OCI-LY7 (cell line): ENCODE measurements around the gene GOLIM4. TPM values are rescaled to one million over a fixed set of nuclear protein-coding genes. Genes with fewer than 3 reads are reported as not detected.

Experiments
- BruUV-seq: library from RNA; stranded (reverse); fragments of 400-500 nt; replicated peaks from 2 replicates; lab custom pipeline; 2021; lab: Mats Ljungman, UMichigan
- CTCF ChIA-PET: fragments of 300-600 bp; sonication (Branson Sonifier 250); formaldehyde crosslinking; loops from one replicate; lab custom pipeline; 2022; ENCODE audit warnings: antibody characterized with exemption; ENCODE audit not compliant: unreplicated experiment; lab: Charles Lee
- POLR2A ChIA-PET: fragments of 300-600 bp; sonication (Branson Sonifier 250); formaldehyde crosslinking; loops from one replicate; lab custom pipeline; 2022; ENCODE audit warnings: antibody characterized with exemption; lab: Charles Lee
- DNase-seq: peaks from one replicate; pipeline ENCODE4 v3.0.0-alpha.2; 2015; ENCODE audit warnings: low spot score
- H2AFZ ChIP-seq: fragments of 200-600 bp; sonication (generic), shearing (Covaris generic); 2 replicates; pipeline ENCODE4 v1.6.1; 2014; ENCODE audit warnings: mild to moderate bottlenecking, antibody characterized with exemption, low read length, moderate library complexity
- H3K27ac ChIP-seq: fragments of 200-600 bp; sonication (generic); 2 replicates; pipeline ENCODE4 v1.5.1; 2014; ENCODE audit warnings: mixed run types, low read depth, mild to moderate bottlenecking, moderate library complexity, low read length, inconsistent platforms; ENCODE audit not compliant: poor library complexity, severe bottlenecking
- H3K36me3 ChIP-seq: fragments of 200-600 bp; sonication (generic); 2 replicates; pipeline ENCODE4 v1.6.1; 2014; ENCODE audit warnings: mild to moderate bottlenecking, antibody characterized with exemption, low read length, moderate library complexity, mixed read lengths; ENCODE audit not compliant: insufficient read depth
- H3K4me1 ChIP-seq: fragments of 200-600 bp; sonication (generic); 2 replicates; pipeline ENCODE4 v1.5.1; 2014; ENCODE audit warnings: mild to moderate bottlenecking, low read length; ENCODE audit not compliant: insufficient read depth, poor library complexity, severe bottlenecking
- H3K4me2 ChIP-seq: fragments of 200-600 bp; sonication (generic); 2 replicates; pipeline ENCODE4 v1.6.1; 2014; ENCODE audit warnings: mild to moderate bottlenecking, low read length
- H3K4me3 ChIP-seq: fragments of 200-600 bp; sonication (generic); 2 replicates; pipeline ENCODE4 v1.5.1; 2014; ENCODE audit warnings: mild to moderate bottlenecking, low read depth, low read length; ENCODE audit not compliant: poor library complexity, severe bottlenecking
- H3K79me2 ChIP-seq: fragments of 200-600 bp; sonication (generic); 2 replicates; pipeline ENCODE4 v1.6.1; 2016; ENCODE audit warnings: low read depth, mild to moderate bottlenecking, low read length, moderate library complexity, mixed read lengths; ENCODE audit not compliant: insufficient read depth
- H3K9me2 ChIP-seq: fragments of 200-600 bp; sonication (generic); 2 replicates; pipeline ENCODE4 v1.6.1; 2016; ENCODE audit warnings: mild to moderate bottlenecking, low read length, mixed read lengths; ENCODE audit not compliant: insufficient read depth
- H3K9me3 ChIP-seq: fragments of 200-600 bp; sonication (generic); 2 replicates; pipeline ENCODE4 v1.6.1; 2014; ENCODE audit warnings: mild to moderate bottlenecking, mixed run types, low read length, mixed read lengths
- H4K20me1 ChIP-seq: fragments of 200-600 bp; sonication (generic); 2 replicates; pipeline ENCODE4 v1.6.1; 2014; ENCODE audit warnings: mild to moderate bottlenecking, antibody characterized with exemption, low read length, moderate library complexity, mixed read lengths; ENCODE audit not compliant: insufficient read depth
- CTCF ChIP-seq: fragments of 200-600 bp; sonication (generic); conservative IDR thresholded peaks from 2 replicates; pipeline ENCODE4 v1.5.1; 2014; ENCODE audit warnings: mild to moderate bottlenecking, antibody characterized with exemption, low read length, moderate library complexity, mixed read lengths
- EZH2phosphoT487 ChIP-seq: fragments of 200-600 bp; sonication (generic); IDR thresholded peaks from 2 replicates; pipeline ENCODE4 v1.6.1; 2018; ENCODE audit warnings: low read depth, borderline replicate concordance, mild to moderate bottlenecking, mixed run types, antibody characterized with exemption, low read length, moderate library complexity, mixed read lengths
- intact Hi-C: fragments of 100-400 bp; cut with micrococcal nuclease; formaldehyde crosslinking; loops from one replicate; pipeline ENCODE4 v1.10.0; 2022; ENCODE audit not compliant: unreplicated experiment
- total RNA-seq, 2 experiments: library from RNA; depleted of rRNA in 1 of 2; stranded (reverse); fragments of >200 nt in 1 of 2; shearing (Covaris generic) in 1 of 2; gene quantifications; 2 replicates each; pipeline ENCODE4 v1.2.3, GENCODE V29; 2014 to 2022

The GOLIM4 gene
- total RNA-seq, 2 experiments from 2014 or later: 31.2 to 42.8 TPM

GRCh38 chr3:167989066-167989465 is 106.7 kb downstream of the GOLIM4 start:
- no TSS peak for BruUV-seq
- no peak for DNase-seq
- H3K9me2 ChIP-seq: no peaks in the 10 kb centered on the region
- TF ChIP-seq EZH2phosphoT487 (no peak), CTCF (no peak)
- no peaks in the 10 kb centered on the region for H4K20me1 ChIP-seq
- H3K4me3 ChIP-seq: no peak overlapping the region
- no peaks in the 10 kb centered on the region for H3K79me2 ChIP-seq
- H3K9me3 ChIP-seq: no peaks in the 10 kb centered on the region
- no peaks in the 10 kb centered on the region for H3K4me1 ChIP-seq
- intact Hi-C loops: no loop called here
- POLR2A ChIA-PET: no interaction called here
- H2AFZ ChIP-seq: no peak overlapping the region
- no peak overlapping the region for H3K27ac ChIP-seq
- no peaks in the 10 kb centered on the region for H3K36me3 ChIP-seq
- CTCF ChIA-PET: no interaction called here
- H3K4me2 ChIP-seq: no peak overlapping the region

- no TSS peak for BruUV-seq
- Histone ChIP-seq H3K36me3 (no peaks in the 10 kb centered on the region), H3K9me3 (no peaks in the 10 kb centered on the region), H3K4me2 (no peak overlapping the region), H3K79me2 (no peaks in the 10 kb centered on the region), H3K4me1 (no peaks in the 10 kb centered on the region), H3K27ac (no peak overlapping the region), H3K4me3 (no peak overlapping the region), H3K9me2 (no peaks in the 10 kb centered on the region), H4K20me1 (no peaks in the 10 kb centered on the region), H2AFZ (no peak overlapping the region)
- intact Hi-C loops: no loop called here
- ChIA-PET CTCF (no interaction called here), POLR2A (no interaction called here)
- no peak for DNase-seq
- no peak for TF ChIP-seq CTCF
- TF ChIP-seq EZH2phosphoT487: no peak
Observed at GRCh38 chr3:167983583-167983982, 112.1 kb downstream of the GOLIM4 start.

GRCh38 chr3:167978486-167978885 is 117.2 kb downstream of the GOLIM4 start:
- ChIA-PET CTCF (no interaction called here), POLR2A (interaction anchor here (0.7 kb wide), 1 partner anchor 43 kb away, joined by 3 read pairs; no protein-coding TSS in a partner anchor)
- Histone ChIP-seq H3K4me2 (no peak overlapping the region), H3K9me2 (no peaks in the 10 kb centered on the region), H3K79me2 (no peaks in the 10 kb centered on the region), H3K9me3 (no peaks in the 10 kb centered on the region), H3K36me3 (no peaks in the 10 kb centered on the region), H3K4me1 (no peaks in the 10 kb centered on the region), H2AFZ (no peak overlapping the region), H3K27ac (no peak overlapping the region), H3K4me3 (no peak overlapping the region), H4K20me1 (no peaks in the 10 kb centered on the region)
- no peak for DNase-seq
- intact Hi-C loops: no loop called here
- no TSS peak for BruUV-seq
- TF ChIP-seq EZH2phosphoT487: no peak
- TF ChIP-seq CTCF: no peak
